NCI-H1417 treated with DMSO at 0.1 percent for 48 hours (cell line): ENCODE measurements around the gene TBCB.
"Not testable (repeated sequence)": the region's sequence is repeated elsewhere in the genome, so short reads cannot be mapped to it uniquely, and the experiment has no call there.

Source experiments
- DNase-seq: peaks from one replicate; lab custom pipeline; 2025; lab: John Stamatoyannopoulos, UW

The TBCB gene

GRCh38 chr19:36115453-36116343 is at the start of gene TBCB:
TSS of gene TBCB (plus strand) at chr19:36115468. CDS start at chr19:36115561, 93 bp downstream.
- DNase-seq, result no peak

GRCh38 chr19:36067681-36068080 is 47.6 kb upstream of the TBCB start:
- no peak for DNase-seq

- DNase-seq, result not testable (repeated sequence)
Observed at GRCh38 chr19:36068810-36069499, 46.3 kb upstream of the TBCB start.

- DNase-seq, result no peak
Observed at GRCh38 chr19:36072081-36072480, 43.2 kb upstream of the TBCB start.

GRCh38 chr19:36073121-36073876 is 42.0 kb upstream of the TBCB start:
- no peak for DNase-seq

GRCh38 chr19:36079389-36079945 is 35.8 kb upstream of the TBCB start:
- no peak for DNase-seq

- no peak for DNase-seq
Observed at GRCh38 chr19:36081385-36081784, 33.9 kb upstream of the TBCB start.

- DNase-seq, result no peak
Observed at GRCh38 chr19:36081894-36082293, 33.4 kb upstream of the TBCB start.

- no peak for DNase-seq
Observed at GRCh38 chr19:36082916-36083315, 32.4 kb upstream of the TBCB start.

GRCh38 chr19:36084231-36085009 is 30.8 kb upstream of the TBCB start:
- DNase-seq, result no peak

- no peak for DNase-seq
Observed at GRCh38 chr19:36086326-36086725, 28.9 kb upstream of the TBCB start.

- no peak for DNase-seq
Observed at GRCh38 chr19:36089847-36090246, 25.4 kb upstream of the TBCB start.

GRCh38 chr19:36090910-36091695 is 24.2 kb upstream of the TBCB start:
- no peak for DNase-seq

GRCh38 chr19:36092566-36092965 is 22.7 kb upstream of the TBCB start:
- DNase-seq, result no peak

GRCh38 chr19:36093146-36093662 is 22.1 kb upstream of the TBCB start:
- DNase-seq, result no peak

- no peak for DNase-seq
Observed at GRCh38 chr19:36093687-36094086, 21.6 kb upstream of the TBCB start.

- DNase-seq, result no peak
Observed at GRCh38 chr19:36097036-36097435, 18.2 kb upstream of the TBCB start.

- no peak for DNase-seq
Observed at GRCh38 chr19:36099166-36099785, 16.0 kb upstream of the TBCB start.

- DNase-seq, result no peak
Observed at GRCh38 chr19:36100476-36100875, 14.8 kb upstream of the TBCB start.
